ENCODE results near the gene TNFSF12.

TNFSF12 gene

DNA sequence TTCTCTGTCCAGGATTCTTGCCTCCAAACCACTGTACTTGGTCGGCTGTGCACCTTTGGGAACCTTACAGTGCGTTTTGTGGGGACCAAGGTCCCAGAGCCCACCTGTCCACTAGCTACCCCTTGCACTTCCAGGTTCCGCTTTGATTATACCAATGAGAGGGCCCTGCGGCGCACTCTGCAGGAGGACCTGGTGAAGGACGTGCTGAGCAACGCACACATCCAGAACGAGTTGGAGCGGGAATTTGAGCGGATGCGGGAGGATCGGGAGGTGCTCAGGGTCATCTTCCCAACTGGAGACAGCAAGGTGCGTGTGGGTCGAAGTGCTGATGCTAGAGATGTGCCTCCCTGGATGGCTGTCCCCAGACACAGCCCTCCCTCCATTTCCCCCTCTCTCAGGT, 45.9 kb upstream of the TNFSF12 start:
- H3K4me1 ChIP-seq (ENCODE audit: low read depth, poor library complexity, severe bottlenecking) = no peaks in the 10 kb centered on the region
- H4K20me1 ChIP-seq (ENCODE audit: insufficient read depth) = no peaks in the 10 kb centered on the region
- H3K79me2 ChIP-seq (ENCODE audit: insufficient read depth, low read depth) = no peaks in the 10 kb centered on the region
- no peak overlapping the region for H3K27ac ChIP-seq
- no peak overlapping the region for H2AFZ ChIP-seq (ENCODE audit: low read depth)
- H3K4me3 ChIP-seq (IDR thresholded peaks at IDR 0.05; ENCODE audit: insufficient read depth, low read depth, low read length) = no peak overlapping the region
- TF ChIP-seq CTCF (conservative IDR thresholded peaks at IDR 0.05; ENCODE audit: low read depth, low read length) = no peak
- H3K4me2 ChIP-seq = no peak overlapping the region
- no peaks in the 10 kb centered on the region for H3K36me3 ChIP-seq (ENCODE audit: insufficient read depth)
- no peaks in the 10 kb centered on the region for H3K27me3 ChIP-seq (ENCODE audit: insufficient read depth, low read depth)
- H3K9ac ChIP-seq = no peak overlapping the region

GRCh38 chr17:7503521-7503920, 45.3 kb upstream of the TNFSF12 start:
- Histone ChIP-seq H3K4me2 (no peak overlapping the region), H4K20me1 (ENCODE audit: insufficient read depth) (no peaks in the 10 kb centered on the region), H2AFZ (ENCODE audit: low read depth) (no peak overlapping the region), H3K79me2 (ENCODE audit: insufficient read depth, low read depth) (no peaks in the 10 kb centered on the region), H3K4me1 (ENCODE audit: low read depth, poor library complexity, severe bottlenecking) (no peaks in the 10 kb centered on the region), H3K4me3 (IDR thresholded peaks at IDR 0.05; ENCODE audit: insufficient read depth, low read depth, low read length) (no peak overlapping the region), H3K27me3 (ENCODE audit: insufficient read depth, low read depth) (no peaks in the 10 kb centered on the region), H3K27ac (no peak overlapping the region), H3K36me3 (ENCODE audit: insufficient read depth) (no peaks in the 10 kb centered on the region), H3K9ac (no peak overlapping the region)
- TF ChIP-seq CTCF (conservative IDR thresholded peaks at IDR 0.05; ENCODE audit: low read depth, low read length) = no peak

DNA sequence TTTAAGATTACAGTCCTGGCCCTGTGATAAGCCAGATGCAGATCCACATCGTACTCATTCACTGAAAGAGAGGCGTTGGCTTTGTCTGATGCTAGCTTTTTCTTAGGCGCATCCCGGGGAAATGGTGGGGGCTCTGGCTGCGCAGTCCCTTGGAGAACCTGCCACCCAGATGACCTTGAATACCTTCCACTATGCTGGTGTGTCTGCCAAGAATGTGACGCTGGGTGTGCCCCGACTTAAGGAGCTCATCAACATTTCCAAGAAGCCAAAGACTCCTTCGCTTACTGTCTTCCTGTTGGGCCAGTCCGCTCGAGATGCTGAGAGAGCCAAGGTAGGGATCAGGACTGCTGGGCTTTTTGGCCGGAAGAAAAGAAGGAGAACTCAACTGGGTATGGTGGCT, 40.7 kb upstream of the TNFSF12 start:
- no peaks in the 10 kb centered on the region for H3K36me3 ChIP-seq (ENCODE audit: insufficient read depth)
- no peaks in the 10 kb centered on the region for H3K27me3 ChIP-seq (ENCODE audit: insufficient read depth, low read depth)
- H3K4me1 ChIP-seq (ENCODE audit: low read depth, poor library complexity, severe bottlenecking) = no peaks in the 10 kb centered on the region
- H2AFZ ChIP-seq (ENCODE audit: low read depth) = no peak overlapping the region
- H3K27ac ChIP-seq = no peak overlapping the region
- H3K79me2 ChIP-seq (ENCODE audit: insufficient read depth, low read depth) = no peaks in the 10 kb centered on the region
- no peak overlapping the region for H3K4me2 ChIP-seq
- no peak for TF ChIP-seq CTCF (conservative IDR thresholded peaks at IDR 0.05; ENCODE audit: low read depth, low read length)
- H3K9ac ChIP-seq = no peak overlapping the region
- H3K4me3 ChIP-seq (IDR thresholded peaks at IDR 0.05; ENCODE audit: insufficient read depth, low read depth, low read length) = no peak overlapping the region
- H4K20me1 ChIP-seq (ENCODE audit: insufficient read depth) = no peaks in the 10 kb centered on the region

DNA sequence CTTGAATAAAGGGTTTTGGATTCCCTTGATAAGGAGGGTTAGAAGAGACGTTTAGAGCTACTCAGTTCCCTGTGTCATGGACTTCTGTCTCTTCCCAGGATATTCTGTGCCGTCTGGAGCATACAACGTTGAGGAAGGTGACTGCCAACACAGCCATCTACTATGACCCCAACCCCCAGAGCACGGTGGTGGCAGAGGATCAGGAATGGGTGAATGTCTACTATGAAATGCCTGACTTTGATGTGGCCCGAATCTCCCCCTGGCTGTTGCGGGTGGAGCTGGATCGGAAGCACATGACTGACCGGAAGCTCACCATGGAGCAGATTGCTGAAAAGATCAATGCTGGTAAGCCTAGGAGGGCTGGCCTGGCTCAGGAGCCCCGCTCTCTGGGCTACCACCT, 40.0 kb upstream of the TNFSF12 start:
- Histone ChIP-seq H3K9ac (no peak overlapping the region), H4K20me1 (ENCODE audit: insufficient read depth) (no peaks in the 10 kb centered on the region), H3K79me2 (ENCODE audit: insufficient read depth, low read depth) (no peaks in the 10 kb centered on the region)

More for the DNA sequence above, 40.0 kb upstream of the TNFSF12 start:
- H3K4me1 ChIP-seq (ENCODE audit: low read depth, poor library complexity, severe bottlenecking) = no peaks in the 10 kb centered on the region
- no peak overlapping the region for H3K4me3 ChIP-seq (IDR thresholded peaks at IDR 0.05; ENCODE audit: insufficient read depth, low read depth, low read length)
- no peak overlapping the region for H3K4me2 ChIP-seq
- no peak overlapping the region for H3K27ac ChIP-seq
- TF ChIP-seq CTCF (conservative IDR thresholded peaks at IDR 0.05; ENCODE audit: low read depth, low read length) = no peak
- no peaks in the 10 kb centered on the region for H3K27me3 ChIP-seq (ENCODE audit: insufficient read depth, low read depth)
- no peaks in the 10 kb centered on the region for H3K36me3 ChIP-seq (ENCODE audit: insufficient read depth)
- no peak overlapping the region for H2AFZ ChIP-seq (ENCODE audit: low read depth)
